G401.6 (cell line): ENCODE results near the gene PTEN.
A peak's percentile ranks its signal among the peaks of the same experiment; 100 is the strongest.
"Not testable (repeated sequence)": the region's sequence is repeated elsewhere in the genome, so short reads cannot be mapped to it uniquely, and the experiment has no call there.

Experiments used
- FAIRE-seq: peaks from 2 replicates; lab custom pipeline; 2012; peaks lifted over from hg19 to GRCh38; lab: Jason Lieb, UNC

The PTEN gene

DNA sequence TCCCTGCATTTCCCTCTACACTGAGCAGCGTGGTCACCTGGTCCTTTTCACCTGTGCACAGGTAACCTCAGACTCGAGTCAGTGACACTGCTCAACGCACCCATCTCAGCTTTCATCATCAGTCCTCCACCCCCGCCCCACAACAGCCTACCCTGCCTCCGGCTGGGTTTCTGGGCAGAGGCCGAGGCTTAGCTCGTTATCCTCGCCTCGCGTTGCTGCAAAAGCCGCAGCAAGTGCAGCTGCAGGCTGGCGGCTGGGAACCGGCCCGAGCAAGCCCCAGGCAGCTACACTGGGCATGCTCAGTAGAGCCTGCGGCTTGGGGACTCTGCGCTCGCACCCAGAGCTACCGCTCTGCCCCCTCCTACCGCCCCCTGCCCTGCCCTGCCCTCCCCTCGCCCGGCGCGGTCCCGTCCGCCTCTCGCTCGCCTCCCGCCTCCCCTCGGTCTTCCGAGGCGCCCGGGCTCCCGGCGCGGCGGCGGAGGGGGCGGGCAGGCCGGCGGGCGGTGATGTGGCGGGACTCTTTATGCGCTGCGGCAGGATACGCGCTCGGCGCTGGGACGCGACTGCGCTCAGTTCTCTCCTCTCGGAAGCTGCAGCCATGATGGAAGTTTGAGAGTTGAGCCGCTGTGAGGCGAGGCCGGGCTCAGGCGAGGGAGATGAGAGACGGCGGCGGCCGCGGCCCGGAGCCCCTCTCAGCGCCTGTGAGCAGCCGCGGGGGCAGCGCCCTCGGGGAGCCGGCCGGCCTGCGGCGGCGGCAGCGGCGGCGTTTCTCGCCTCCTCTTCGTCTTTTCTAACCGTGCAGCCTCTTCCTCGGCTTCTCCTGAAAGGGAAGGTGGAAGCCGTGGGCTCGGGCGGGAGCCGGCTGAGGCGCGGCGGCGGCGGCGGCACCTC, at the start of gene PTEN, which contains the start of gene KLLN:
Gene PTEN, plus strand, starts transcription at position 573 of the 891 bp plus-strand sequence. CDS start 845 bp downstream, outside the sequence.
Gene KLLN, minus strand, starts transcription at position 481 of the 891 bp plus-strand sequence. CDS start 1,046 bp downstream, outside the sequence.
- FAIRE-seq = no peak

DNA sequence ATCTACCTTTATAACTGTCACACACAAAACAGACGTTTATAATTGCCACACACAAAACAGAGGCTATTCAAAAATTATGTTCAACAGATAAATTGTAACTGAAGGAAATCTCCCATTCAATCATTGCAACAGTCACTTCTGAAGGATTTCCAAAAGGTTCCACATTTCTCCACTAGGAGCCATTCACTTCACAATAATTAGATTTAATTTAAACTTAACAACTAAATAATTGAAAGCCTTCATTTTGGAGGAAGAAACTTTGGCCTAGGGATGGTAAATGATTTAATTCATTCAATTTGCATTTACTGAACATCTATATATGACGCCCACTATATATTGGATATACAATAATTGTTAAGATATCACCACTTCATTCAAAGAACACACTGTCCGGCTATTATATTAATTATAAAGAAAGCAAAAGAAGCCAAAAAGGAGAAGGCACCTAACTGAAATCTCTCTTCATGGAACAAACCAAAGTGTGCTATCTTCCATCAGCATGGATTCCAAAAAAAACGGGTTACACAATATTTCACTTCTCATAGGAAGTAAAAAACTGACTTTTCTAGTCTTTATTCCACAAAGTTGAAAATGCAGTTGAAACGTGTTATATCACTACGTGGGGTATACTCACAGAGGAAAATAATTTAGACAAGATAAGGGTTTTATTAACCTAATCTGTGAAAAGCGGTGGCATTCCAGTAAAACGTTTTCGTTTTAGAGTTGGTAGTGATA, 47.1 kb upstream of the PTEN start:
- FAIRE-seq = peak; percentile 13

GRCh38 chr10:87816898-87817608, 46.4 kb upstream of the PTEN start:
- peak; percentile 8 for FAIRE-seq

- FAIRE-seq = peak; percentile 80
These were observed 45.6 kb upstream of the PTEN start, which contains the start of gene ATAD1 for GRCh38 chr10:87817609-87818504. TSS of gene ATAD1 (minus strand) at chr10:87818226. CDS start at chr10:87814599, 3,627 bp downstream.

DNA sequence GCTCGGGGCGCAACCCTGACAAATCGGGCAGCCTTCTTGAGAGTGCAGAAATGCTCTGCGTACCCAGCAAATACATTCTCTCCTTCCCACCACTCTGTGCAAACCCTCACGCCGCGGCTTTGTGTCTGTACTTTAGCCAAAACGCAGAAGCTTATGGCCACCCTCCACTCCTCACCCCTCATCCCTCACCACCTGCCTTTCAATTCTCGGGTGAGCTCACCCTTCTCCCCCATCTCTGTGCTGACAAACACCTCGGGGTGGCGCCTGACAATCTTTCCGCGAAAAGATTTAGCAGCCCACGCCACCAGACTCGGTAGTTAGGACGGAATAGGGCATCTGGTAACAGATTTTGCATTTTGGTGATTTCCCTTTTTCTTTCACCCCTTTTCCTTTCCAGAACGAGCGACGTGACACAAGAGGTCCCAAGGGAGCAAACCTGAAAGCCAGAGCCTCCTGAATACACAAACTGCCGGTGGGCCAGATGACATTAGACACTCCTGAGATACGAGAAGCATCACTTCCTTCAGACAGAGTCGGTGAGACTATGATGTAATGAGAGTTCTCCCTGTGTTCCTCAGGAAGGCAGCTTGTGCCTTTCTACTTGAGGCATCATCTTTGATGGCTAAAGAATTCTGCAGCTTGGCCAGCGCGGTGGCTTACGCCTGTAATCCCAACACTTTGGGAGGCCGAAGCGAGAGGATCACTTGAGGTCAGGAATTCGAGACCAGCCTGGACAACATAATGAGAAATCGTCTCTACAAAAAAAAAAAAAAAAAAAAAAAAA, 44.7 kb upstream of the PTEN start:
- FAIRE-seq = no peak

DNA sequence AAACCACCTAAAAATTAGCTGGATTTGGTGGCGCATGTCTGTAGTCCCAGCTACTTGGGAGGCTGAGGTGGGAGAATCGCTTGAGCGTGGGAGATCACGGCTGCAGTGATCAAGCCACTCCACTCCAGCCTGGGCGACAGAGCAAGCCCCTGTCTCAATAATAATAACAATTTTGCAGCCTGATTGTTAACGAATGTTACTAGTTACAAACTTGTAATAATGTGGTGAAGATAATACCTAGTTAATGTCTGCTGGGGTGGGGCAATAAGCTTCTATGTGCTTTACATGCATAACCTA, 44.2 kb upstream of the PTEN start:
- FAIRE-seq = no peak

- no peak for FAIRE-seq
These were observed 36.8 kb upstream of the PTEN start for GRCh38 chr10:87826653-87827052.

- no peak for FAIRE-seq
These were observed 35.7 kb upstream of the PTEN start for GRCh38 chr10:87827681-87828080.

GRCh38 chr10:87829051-87829450, 34.4 kb upstream of the PTEN start:
- FAIRE-seq = not testable (repeated sequence)

- FAIRE-seq = no peak
These were observed 33.3 kb upstream of the PTEN start for GRCh38 chr10:87829986-87830729.

DNA sequence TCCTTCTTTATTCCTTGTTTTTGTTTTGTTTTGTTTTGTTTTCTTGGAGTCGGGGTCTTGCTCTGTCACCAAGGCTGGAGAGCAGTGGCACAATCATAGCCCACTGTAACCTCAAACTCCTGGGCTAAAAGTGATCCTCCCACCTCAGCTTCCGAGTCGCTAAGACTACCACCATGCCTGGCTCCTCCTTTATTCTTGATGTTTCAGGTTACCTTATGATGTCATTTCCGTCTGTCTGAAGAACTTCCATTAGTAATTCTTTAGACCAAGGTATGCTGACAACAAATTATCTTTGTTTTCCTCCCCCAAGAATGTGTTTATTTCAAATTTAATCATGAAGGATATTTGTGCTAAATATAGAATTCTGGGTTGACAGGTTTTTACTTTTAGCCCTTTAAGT, 27.3 kb upstream of the PTEN start:
- no peak for FAIRE-seq

DNA sequence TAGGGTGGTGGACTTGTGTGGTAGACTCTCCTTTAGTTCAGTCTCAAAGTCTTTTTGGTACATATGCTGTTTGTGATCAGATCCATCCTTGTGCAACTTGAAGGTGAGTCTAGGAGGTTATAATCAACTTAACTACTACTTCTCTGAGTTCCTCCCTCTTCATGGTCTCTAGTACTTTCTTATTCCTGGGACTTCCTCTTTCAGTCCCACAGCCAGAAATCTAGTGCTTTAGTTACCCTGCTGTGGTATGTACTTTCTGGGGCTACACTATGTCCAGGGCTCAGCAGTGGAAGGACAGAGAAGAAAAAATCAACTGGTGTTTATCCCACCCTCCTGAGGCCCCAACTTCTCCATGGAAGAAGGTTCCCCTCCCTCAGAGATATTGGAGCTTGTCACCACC, 26.0 kb upstream of the PTEN start:
- no peak for FAIRE-seq

DNA sequence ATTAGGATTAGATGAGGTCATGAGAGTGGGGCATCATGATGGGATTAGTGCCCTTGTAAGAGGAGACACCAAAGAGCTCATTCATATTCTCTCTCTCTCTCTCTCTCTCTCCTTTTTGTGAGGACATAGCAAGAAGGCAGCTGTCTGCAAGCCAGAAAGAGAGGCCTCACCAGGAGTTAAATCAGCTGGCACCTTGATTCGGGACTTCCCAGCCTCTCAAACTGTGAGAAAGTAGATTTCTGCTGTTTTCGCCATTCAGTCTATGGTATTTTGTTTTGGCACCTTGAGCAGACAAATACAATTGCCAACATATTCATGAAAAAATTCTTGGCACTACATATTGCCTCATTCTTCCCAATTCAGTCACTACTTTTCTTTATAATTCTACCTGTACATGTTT, 24.8 kb upstream of the PTEN start:
- FAIRE-seq = no peak

- no peak for FAIRE-seq
These were observed 22.2 kb upstream of the PTEN start for GRCh38 chr10:87841186-87841585.

- FAIRE-seq = no peak
These were observed 21.2 kb upstream of the PTEN start for GRCh38 chr10:87842220-87842641.

DNA sequence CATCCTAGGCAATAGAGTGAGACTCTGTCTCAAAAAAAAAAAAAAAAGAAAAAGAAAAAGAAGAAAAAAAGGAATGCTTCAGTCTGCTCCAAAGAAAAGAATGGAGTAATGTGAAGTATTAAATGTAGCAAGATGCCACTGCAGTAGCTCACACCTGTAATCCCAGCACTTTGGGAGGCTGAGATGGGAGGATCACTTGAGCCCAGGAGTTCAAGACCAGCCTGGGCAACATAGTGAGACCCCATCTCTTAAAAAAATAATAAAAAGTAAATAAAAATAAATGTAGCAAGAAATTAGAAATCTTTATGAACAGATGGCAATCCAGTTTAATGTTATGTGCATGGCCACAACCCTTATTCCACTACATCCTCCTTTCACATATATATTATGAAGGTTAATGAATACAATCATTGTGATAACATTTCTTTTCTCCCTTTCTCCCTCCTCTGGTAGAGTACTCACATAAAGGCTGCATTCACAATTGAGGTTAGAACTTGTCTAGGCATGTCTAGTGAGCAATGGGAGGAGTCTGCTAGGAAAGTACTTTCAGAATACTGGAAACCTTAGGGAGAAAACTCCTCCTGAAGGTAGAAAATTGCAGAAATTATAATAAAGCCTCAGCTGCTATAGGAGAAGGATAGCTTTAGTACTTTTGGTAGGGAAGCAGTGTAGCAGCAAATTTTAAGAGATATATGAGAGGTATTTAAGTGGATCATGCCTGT, 20.5 kb upstream of the PTEN start:
- FAIRE-seq = peak; percentile 33

DNA sequence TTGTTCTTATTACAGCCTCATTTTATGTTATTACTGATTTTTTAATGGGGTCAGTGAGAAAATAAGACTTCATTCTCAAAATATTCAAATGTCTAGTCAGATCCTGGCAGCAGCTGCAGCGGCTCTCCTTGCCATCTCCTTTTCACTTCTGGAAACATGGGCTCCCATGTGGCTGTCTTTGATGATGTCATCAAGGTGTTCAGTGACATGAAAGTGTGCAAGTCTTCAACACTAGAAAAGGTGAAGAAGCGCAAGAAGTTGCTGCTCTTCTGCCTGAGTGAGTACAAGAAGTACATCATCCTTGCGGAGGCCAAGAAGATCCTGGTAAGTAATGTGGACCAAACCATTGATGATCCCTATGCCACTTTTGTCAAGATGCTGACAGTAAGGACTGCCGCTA, 19.7 kb upstream of the PTEN start:
- FAIRE-seq = no peak

DNA sequence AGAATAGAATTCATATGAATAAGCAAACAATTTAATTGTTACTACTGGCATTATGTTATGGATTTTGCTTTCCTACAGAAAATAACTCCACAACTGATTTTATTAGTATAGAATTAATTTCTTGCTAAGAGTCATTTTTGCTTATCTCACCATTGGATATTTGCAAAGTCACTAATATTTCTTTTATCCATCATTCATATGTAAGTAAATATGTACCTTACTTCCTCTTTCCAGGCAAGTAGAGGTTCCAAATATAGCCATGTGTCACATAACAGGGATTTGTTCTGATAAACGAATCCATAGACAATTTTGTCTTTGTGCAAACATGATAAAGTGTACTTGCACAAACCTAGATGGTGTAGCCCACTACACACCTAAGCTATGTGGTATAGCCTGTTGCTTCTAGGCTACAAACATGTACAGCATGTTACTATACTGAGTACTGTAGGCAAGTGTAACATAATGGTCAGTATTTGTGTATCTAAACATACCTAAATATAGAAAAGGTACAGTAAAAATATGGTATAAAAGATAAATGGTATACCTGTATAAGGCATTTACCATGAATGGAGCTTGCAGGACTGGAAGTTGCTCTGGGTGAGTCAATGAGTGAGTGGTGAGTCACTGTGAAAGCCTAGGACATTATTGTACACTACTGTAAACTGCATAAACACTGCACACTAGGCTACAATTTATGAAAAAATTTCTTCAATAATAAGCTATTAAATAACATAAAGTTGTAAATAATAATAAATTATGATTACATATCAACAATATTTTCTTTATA, 18.4 kb upstream of the PTEN start:
- FAIRE-seq = peak; percentile 56

- no peak for FAIRE-seq
These were observed 17.8 kb upstream of the PTEN start for GRCh38 chr10:87845624-87845998.
